ENCODE data around the gene SHMT2.

Gene SHMT2

DNA sequence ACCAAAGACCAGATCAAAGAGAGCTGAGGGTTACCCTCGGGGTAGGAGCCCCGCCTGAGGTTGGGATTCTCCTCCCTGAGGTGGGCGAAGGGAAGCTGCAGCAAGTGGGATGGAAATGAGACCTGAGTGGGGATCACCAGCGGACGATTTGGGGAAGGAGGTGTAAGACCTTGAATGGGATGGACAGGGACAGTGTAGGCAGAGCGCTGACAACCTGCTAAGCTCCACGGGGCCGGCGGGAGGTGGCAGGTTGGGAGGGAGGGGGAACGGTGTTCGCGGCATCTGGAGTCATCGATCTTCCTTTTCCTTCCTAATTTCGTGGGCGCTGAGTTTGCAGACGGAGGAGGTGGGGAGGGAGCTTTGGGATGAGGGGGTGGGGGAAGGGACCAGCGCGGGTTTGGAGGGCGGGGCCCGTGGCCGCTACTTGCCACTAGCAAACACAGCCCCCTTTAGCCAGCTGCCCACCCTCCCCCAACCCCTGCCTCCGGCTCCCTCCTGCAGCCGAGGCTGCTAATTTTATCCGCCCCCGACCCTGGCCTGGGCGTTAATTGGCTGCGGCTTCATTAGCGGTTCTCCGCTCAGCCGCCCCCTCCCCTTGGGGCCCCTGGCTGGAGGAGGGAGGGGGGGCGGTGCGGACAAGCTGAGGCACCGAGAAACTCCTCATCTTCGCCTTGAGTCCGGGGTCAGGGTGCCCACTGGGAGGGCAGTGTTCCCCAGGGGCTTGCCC is 2.8 kb upstream of the SHMT2 start:
- no peak for DNase-seq (ENCODE audit: low spot score)

DNA sequence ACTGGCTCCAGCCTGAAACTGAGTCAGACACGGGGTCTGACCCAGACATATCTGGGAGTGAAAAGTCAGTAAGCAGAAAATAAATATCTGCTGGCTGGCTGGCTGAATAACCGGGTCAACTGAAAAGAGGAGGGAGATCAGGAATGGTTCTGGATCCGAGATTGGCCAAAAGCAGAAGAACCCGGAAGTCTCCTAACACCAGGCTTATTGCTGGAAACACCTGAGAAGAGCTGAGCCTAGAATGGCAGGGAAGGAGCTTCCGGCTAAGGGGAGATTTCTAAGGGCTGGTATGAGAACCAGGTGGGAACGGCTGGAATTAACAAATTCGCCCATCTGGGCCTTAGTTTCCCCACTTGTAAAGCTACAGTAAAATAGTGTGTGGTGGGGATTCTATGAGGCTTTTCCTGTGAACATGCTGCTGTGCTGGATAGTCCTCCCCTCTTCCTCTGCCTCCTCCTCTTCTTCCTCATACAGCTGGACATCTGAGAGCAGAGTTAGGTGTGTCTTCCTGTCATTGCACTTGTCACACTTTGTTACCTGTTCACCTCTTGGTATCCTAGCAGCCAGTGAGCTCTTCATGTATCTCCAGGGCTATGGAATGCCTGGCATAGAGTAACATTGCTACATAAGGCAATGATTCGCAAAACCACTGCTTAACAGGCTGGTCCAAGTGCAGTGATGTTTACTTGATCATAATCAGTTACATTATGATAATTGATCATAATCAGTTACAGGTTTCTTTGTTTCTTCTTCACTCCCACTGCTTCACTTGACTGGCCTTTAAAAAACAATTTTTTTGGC is 2.0 kb upstream of the SHMT2 start:
- no peak for DNase-seq (ENCODE audit: low spot score)

DNA sequence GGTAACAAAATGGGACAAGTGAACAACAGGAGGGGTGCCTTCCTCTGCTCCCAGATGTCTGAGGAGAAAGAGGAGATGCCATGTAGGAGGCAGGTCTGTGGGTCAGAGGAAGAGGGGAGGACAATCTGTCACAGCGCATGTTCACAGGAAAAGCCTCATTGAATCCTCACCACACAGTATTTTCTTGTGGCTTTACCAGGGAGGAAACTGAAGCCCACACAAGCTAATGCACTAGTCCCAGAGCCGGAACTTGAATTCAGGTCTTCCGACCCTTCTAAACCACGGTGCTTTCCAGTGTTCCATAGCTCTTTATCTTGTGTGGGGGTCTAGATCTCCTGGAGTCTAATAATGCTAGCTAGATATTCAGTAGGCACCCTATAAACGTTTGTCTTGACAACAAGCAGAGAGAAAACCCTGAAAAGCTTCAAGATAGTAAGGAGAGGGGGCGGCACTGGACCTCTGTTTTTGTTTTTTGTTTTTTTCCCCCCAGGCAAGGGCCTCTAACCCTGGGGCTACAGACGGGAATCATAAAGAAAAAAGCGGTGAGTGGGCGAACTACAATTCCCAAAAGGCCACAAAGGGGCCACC is 371 bp upstream of the SHMT2 start:
- no peak for DNase-seq (ENCODE audit: low spot score)

DNA sequence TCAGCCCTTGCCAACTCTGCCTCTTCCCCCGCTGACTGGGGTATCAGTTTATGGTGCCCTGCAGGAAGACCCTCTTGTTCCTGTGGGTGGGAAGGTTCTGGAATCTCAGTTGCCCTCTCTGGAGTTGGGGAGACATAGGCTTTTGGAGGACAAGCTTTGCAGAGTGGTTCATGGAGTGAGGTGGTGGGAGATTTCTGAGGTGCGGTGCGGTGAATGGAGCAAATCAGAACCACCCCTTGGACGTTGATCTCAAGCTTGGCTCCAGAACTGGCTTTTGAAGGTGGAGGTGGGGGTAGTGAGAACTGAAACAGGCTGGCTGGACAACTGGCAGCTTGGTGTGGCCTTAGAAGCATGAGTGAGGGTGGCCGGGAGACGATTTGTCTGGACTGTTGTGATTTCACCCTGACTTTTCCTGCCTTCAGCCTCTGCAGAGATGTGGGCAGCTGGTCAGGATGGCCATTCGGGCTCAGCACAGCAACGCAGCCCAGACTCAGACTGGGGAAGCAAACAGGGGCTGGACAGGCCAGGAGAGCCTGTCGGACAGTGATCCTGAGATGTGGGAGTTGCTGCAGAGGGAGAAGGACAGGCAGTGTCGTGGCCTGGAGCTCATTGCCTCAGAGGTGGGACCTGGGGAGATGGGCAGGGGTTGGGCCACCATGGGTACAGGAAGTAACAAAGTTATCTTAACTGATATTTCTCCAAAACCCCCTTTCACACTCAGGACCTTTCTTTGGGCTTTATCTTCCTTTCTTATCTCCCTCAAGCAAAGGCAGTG is 1.1 kb downstream of the SHMT2 start:
- no peak for DNase-seq (ENCODE audit: low spot score)

DNA sequence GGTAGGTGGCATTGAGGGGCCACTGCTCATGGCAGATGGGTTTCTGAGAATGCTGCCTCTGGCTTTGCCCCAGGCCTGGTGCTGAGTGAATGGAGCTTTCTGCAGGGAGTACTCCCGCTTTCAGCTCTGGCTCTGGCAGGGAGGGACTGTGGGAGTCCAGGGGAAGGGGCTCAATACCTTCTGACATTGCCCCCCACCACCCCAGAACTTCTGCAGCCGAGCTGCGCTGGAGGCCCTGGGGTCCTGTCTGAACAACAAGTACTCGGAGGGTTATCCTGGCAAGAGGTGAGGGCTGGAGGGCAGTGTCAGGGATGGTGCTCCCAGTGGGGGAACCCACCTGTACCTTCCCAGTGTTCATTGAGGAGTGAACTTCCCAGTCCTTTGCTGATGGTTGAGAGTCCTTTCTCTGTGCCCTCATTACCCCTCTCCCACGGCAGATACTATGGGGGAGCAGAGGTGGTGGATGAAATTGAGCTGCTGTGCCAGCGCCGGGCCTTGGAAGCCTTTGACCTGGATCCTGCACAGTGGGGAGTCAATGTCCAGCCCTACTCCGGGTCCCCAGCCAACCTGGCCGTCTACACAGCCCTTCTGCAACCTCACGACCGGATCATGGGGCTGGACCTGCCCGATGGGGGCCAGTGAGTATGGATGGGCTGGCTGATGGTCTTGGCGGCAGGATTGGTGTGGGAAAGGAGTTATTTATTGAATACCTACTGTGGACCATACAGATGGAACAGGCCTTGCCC is 1.9 kb downstream of the SHMT2 start:
- no peak for DNase-seq (ENCODE audit: low spot score)

DNA sequence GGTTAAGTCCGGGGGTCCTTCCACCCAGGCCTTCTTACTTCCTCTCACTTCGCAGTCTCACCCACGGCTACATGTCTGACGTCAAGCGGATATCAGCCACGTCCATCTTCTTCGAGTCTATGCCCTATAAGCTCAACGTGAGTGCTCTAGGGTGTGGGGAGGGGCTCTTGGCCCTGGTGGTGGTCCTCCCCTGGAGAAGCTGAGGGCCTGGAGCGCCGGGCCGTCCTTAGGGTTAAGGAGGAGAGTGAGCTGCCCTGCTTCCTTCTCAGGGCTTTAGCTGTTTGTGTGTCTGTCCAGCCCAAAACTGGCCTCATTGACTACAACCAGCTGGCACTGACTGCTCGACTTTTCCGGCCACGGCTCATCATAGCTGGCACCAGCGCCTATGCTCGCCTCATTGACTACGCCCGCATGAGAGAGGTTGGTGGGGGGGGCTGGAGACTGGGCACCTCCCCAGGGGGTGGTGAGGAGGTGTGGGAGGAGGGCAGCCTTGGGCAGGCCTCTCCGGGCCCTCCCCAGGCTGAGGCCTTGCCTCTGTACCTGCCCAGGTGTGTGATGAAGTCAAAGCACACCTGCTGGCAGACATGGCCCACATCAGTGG is 2.7 kb downstream of the SHMT2 start:
- no peak for DNase-seq (ENCODE audit: low spot score)

DNA sequence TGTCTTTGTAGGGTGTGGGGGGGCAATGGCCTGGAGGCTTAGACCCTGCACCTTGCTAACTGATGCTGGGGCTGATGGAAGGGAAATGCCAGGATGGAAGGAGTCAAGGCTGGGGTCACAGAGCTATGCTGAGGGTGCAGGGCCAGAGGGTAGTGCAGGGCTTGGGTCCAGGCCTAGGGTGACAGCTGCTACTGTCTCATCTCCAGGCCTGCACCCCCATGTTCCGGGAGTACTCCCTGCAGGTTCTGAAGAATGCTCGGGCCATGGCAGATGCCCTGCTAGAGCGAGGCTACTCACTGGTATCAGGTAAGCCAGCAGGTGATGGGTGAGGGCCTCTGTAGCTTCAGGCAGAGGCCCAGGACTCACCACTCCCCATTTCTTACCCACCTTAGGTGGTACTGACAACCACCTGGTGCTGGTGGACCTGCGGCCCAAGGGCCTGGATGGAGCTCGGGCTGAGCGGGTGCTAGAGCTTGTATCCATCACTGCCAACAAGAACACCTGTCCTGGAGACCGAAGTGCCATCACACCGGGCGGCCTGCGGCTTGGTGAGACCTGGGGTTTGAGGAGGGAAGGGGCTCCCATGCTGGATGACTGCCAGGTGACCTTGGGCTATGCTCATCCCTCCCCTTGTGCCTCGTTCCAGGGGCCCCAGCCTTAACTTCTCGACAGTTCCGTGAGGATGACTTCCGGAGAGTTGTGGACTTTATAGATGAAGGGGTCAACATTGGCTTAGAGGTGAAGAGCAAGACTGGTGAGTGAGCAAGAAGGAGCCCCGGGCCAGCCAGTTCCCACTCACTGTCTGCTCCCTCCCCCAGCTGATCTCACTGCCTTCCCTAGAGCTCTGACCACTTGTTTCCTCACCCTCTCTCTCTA is 4.1 kb downstream of the SHMT2 start:
- DNase-seq (ENCODE audit: low spot score) = no peak

DNA sequence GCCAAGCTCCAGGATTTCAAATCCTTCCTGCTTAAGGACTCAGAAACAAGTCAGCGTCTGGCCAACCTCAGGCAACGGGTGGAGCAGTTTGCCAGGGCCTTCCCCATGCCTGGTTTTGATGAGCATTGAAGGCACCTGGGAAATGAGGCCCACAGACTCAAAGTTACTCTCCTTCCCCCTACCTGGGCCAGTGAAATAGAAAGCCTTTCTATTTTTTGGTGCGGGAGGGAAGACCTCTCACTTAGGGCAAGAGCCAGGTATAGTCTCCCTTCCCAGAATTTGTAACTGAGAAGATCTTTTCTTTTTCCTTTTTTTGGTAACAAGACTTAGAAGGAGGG is 4.7 kb downstream of the SHMT2 start:
- DNase-seq (ENCODE audit: low spot score) = no peak

DNA sequence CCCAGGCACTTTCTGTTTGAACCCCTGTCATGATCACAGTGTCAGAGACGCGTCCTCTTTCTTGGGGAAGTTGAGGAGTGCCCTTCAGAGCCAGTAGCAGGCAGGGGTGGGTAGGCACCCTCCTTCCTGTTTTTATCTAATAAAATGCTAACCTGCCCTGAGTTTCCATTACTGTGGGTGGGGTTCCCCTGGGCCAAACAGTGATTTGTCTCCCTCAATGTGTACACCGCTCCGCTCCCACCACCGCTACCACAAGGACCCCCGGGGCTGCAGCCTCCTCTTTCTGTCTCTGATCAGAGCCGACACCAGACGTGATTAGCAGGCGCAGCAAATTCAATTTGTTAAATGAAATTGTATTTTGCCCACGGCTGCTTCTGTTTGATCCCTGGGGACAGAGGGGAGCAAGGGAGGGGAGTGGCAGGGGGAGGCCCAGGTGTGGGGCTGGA is 5.1 kb downstream of the SHMT2 start:
- peak; percentile 90 for DNase-seq (ENCODE audit: low spot score)

DNA sequence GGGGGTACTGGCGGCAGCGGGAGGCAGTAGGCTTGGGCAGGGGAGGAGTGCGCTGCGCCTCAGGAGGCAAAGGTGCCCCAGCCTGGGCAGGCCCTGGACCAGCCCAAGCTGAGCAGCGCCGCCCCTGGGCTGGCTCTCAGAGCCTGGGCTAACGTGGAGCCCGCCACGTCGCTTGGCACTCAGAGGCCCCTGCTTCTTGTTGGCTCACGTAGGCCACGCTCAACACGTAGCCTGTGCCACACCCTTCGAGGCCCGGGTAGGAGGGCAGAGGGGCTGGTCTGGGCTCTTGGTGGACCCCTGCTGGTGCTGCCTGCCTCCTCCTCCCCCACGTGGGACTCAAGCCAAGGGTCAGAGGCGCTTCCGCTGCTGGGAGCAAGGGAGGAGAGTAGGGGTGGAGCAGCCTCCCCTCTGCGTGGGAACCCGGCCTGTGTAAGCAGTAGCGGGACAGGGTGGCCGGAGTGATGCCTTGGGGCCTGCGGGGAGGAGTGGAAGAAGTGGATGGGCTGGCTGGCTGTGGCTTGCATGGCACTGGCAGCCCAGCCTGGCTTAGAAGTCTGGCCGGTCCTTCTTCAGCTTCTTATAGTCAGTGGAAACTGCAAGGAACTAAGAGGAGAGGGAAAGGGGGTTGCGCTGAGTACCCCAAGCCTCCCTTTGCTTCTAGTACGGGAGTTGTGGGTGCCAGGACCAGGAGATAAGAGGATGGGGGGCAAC is 5.7 kb downstream of the SHMT2 start:
- DNase-seq (ENCODE audit: low spot score) = no peak

DNA sequence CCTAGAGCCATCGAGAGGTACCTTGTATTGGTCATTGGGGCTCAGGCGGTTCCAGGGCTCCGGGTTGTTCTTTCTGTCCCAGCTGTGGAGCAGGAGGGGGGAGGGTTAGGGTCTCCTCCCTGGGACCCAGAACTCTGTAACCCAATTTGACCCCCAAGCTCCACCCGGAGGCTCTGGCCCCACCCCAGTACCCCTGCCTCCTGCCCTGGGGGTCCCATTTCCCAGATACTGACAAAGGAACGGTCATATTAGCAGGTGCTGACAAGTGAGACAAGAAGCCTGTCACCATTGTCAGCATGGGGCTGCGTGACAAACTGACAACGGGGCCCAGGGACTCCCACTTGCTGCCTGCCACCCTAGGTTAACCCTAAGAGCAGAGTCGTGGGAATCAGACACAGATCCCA is 6.2 kb downstream of the SHMT2 start:
- DNase-seq (ENCODE audit: low spot score) = no peak

DNA sequence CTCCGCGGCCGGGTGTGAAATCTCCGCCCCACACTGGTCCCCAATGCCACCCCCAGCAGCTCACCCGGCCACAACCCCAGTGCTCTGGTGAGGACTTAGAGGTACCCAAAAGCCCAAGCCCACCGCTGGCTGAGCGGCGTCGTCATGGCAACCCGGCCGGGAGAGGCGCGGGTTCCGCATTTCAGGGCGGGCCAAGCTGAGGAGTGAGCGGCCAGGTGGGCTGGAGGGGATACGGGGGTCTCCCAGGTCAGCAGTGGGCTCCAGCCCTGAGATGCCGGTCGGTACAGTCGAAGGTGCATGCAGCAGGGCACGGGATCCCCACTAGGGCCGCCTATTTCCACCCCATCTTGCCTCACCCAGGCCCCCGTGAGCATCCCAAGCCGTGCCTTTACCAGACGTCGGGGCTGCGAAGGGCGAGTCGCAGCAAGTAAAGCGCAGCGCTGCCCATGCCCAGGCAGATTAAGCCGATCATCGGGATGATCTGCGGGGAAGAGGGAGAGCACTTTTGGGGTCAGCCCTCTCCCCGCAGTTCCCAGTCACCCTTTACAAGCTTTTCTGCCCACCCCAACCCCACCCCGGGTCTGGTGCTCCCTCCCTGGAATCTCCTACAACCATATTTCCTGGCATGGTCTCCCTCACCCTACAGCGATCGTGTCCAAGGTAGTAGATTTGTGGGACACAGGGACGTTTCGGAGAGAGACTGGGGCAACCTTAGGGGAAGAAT is 6.9 kb downstream of the SHMT2 start:
- no peak for DNase-seq (ENCODE audit: low spot score)

DNA sequence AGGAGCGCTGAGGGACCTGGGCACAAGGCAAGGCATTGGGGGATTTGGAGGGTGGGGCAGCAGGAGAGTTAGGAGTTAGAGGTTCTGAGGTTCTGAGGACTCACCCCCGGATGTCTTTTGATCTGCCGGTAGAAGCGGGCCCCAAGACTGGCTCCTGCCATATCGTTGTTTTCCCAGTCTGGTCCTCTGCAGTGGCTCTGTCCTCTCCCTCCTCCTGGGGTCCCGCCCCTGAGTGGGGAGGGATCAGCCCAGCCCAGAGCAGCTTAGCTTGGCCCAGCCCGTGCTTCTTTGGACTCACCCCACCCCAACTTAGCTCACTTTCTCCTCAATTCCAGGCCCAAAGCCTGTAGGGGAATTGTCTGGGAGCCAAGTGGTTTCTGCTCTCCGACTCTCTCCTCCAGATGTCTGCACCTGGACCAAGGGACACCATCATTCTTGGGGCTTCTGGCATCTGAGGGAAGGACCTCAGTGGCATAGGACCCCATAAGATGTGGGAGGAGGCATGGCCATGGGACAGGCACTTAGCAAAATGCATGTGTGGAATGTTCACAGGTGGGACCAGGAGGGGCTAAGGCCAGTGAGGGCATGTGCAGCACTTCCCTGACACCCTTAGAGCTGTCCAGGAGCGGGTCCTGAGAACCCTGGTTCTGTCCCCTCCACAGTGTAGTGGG is 7.5 kb downstream of the SHMT2 start:
- DNase-seq (ENCODE audit: low spot score) = no peak

DNA sequence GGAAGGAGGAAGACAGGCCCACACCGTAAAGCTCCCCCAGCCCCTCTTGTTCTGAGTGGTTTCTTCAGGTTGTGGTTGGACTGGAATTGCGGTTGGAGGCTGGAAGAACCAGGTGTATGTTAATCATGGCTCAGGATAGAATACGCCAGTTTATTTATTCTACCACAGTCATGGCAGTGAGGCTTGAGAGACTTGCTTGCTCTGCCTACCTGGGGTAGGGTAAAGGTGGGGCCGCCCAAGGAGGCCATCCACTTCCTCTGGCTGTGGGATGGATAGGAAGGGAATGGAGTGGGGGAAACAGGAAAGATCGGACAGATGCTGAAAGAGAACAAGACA is 8.1 kb downstream of the SHMT2 start:
- DNase-seq (ENCODE audit: low spot score) = no peak

DNA sequence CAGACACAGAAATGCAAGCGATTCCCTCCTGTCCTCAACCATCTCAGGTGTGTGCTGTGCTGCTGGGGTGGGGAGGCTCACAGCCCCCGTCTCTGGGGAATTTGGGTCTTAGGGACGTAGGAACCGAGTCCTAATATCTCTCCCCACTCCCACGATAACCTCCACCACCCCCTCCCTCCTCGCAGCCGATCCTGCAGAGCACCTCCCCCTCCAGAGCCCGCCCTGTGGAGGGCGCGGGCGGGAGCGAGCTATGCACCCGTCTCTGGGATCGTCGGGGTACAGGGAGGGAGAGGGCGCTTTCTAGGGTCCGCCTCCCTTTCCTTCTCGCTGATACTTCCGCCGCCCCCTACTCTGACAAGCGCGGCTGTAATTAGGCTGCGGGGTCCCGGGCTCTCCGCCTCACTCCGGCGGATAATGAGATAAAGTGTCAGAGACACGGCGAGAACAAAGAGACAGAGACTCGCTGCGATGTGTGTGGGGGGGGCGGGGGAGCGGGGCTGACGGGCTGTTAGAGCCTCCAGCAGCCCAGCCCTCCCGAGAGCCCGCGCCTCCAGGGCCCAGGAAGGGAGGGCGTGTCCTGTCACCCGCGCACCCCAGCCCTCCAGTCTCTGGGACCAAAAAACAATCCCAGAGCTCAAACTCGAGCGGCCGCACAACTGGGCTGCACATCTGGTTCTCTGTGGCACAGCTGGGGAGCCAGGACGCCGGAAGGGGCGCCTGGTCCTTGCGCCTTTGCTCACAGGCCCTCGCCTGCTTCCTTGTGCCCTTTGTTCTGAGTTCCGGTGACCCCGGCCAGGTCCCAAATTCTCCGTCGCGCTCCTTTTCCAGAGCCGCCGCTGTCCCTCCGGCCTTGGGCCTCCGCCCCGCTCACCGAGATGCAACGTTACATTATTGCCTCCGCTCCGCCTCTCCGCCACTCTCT is 8.7 kb downstream of the SHMT2 start:
- no peak for DNase-seq (ENCODE audit: low spot score)

DNA sequence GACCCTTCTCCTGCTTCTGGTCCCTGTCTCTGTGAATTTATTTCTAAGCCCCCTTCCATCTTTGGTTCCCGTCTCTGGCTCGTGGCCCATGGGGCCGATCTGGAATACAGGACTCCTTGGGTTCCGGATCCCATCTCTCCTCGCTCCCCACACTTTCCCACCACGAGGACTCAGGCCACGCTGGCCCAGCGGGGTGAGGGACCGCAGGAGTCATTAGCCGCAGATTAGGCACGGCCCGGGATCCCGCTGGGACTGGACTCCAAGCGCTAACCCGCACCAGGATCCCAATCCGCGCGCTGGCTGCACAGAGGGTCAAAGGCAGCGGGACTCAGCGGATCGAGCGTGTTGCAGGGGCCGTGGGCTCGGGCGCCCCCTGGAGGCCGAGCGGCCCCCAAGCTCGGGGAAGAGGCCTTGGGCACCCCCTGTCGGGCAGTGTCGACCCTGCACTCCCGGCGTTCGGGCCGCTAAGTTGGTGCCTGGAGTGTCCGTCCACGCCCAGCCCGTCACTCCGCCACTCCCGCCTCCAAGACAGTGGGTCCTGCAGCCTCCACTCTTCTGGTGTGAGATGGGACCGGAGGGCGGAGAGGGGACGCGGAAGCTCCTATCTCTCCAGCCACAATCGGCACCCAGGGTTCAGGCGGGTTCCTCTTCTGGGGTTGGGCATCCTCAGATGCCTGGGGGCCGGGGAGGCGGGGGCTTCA is 9.5 kb downstream of the SHMT2 start:
- DNase-seq (ENCODE audit: low spot score) = peak; percentile 93

All from SK-N-DZ (cell line).